GM12874 (cell line): Measurements from ENCODE around the gene PCDHGC3.

Source experiments
- CTCF ChIP-seq: IDR thresholded peaks from 2 replicates; pipeline ENCODE4 v1.5.1; 2011; ENCODE audit warnings: low read depth, mild to moderate bottlenecking, control low read depth, low read length, moderate library complexity; ENCODE audit not compliant: insufficient read depth

Gene PCDHGC3

GRCh38 chr5:141493500-141494422, 18.0 kb downstream of the PCDHGC3 start:
- TF ChIP-seq CTCF, result no peak

- no peak for TF ChIP-seq CTCF
These were observed 19.1 kb downstream of the PCDHGC3 start for GRCh38 chr5:141494761-141495452.

GRCh38 chr5:141495453-141495811, 19.7 kb downstream of the PCDHGC3 start:
- TF ChIP-seq CTCF, result no peak

GRCh38 chr5:141496038-141496437, 20.3 kb downstream of the PCDHGC3 start:
- no peak for TF ChIP-seq CTCF

- no peak for TF ChIP-seq CTCF
These were observed 26.0 kb downstream of the PCDHGC3 start for GRCh38 chr5:141501761-141502160.

GRCh38 chr5:141503681-141504080, 27.9 kb downstream of the PCDHGC3 start:
- no peak for TF ChIP-seq CTCF

GRCh38 chr5:141504216-141504615, 28.4 kb downstream of the PCDHGC3 start:
- no peak for TF ChIP-seq CTCF
